Osteoblast (primary cell): ENCODE measurements around the gene RAB3GAP2. TPM values are rescaled to one million over a fixed set of nuclear protein-coding genes. Genes with fewer than 3 reads are reported as not detected.
"Not testable (repeated sequence)": the region's sequence is repeated elsewhere in the genome, so short reads cannot be mapped to it uniquely, and the experiment has no call there.

Experiments used
- DNase-seq: peaks from one replicate; pipeline ENCODE4 v3.0.0; 2011; ENCODE audit warnings: low spot score, mixed read lengths; ENCODE audit not compliant: insufficient read length; ENCODE audit errors: missing footprints
- H2AFZ ChIP-seq: 2 replicates; pipeline ENCODE4 v1.6.0; 2011; ENCODE audit warnings: mild to moderate bottlenecking, low read length
- H3K27ac ChIP-seq: 2 replicates; pipeline ENCODE4 v1.5.1; 2011; ENCODE audit warnings: mild to moderate bottlenecking, low read depth, low read length, moderate library complexity
- H3K27me3 ChIP-seq: 2 replicates; pipeline ENCODE4 v1.6.0; 2012; ENCODE audit warnings: mild to moderate bottlenecking, control low read depth, inconsistent platforms, low read length, moderate library complexity; ENCODE audit not compliant: insufficient read depth
- H3K36me3 ChIP-seq: 2 replicates; pipeline ENCODE4 v1.5.1; 2011; ENCODE audit warnings: mild to moderate bottlenecking, low read length, control low read depth, moderate library complexity; ENCODE audit not compliant: insufficient read depth
- H3K4me1 ChIP-seq: 2 replicates; pipeline ENCODE4 v1.5.1; 2011; ENCODE audit warnings: mild to moderate bottlenecking, low read length, control low read depth, moderate library complexity; ENCODE audit not compliant: insufficient read depth
- H3K4me2 ChIP-seq: 2 replicates; pipeline ENCODE4 v1.6.0; 2011; ENCODE audit warnings: mild to moderate bottlenecking, low read length; ENCODE audit not compliant: insufficient read depth
- H3K4me3 ChIP-seq: fragments of 200-600 bp; sonication (generic); 3 replicates; pipeline ENCODE4 v1.5.1; 2012; ENCODE audit warnings: mild to moderate bottlenecking, low read length, inconsistent platforms; ENCODE audit not compliant: insufficient read depth
- H3K79me2 ChIP-seq: 2 replicates; pipeline ENCODE4 v1.6.0; 2012; ENCODE audit warnings: mild to moderate bottlenecking, low read length, control low read depth, inconsistent platforms; ENCODE audit not compliant: insufficient read depth
- H3K9me3 ChIP-seq: 2 replicates; pipeline ENCODE4 v1.5.1; 2011; ENCODE audit warnings: low read depth, low read length, control low read depth
- H4K20me1 ChIP-seq: 2 replicates; pipeline ENCODE4 v1.6.0; 2012; ENCODE audit warnings: mild to moderate bottlenecking, low read length, control low read depth; ENCODE audit not compliant: insufficient read depth
- total RNA-seq: library from RNA; depleted of rRNA; stranded (reverse); fragments of >200 nt; gene quantifications from 2 replicates; pipeline ENCODE4 v1.2.3, GENCODE V29; 2012
- TF ChIP-seq, protein P1 (sequence below): IDR thresholded peaks from 2 replicates; pipeline ENCODE4 v1.5.1; 2011; ENCODE audit warnings: mild to moderate bottlenecking, low read depth, low read length, moderate library complexity; ENCODE audit errors: extremely low read depth

The RAB3GAP2 gene
- total RNA-seq, 1 donor: 44.2 TPM

- Histone ChIP-seq H2AFZ (no peak overlapping the region), H3K27me3 (no peaks in the 10 kb centered on the region), H3K9me3 (no peaks in the 10 kb centered on the region), H3K4me3 (no peak overlapping the region), H3K36me3 (peaks cover 45% of the 10 kb centered on the region), H4K20me1 (peaks cover 1% of the 10 kb centered on the region), H3K4me1 (no peaks in the 10 kb centered on the region), H3K27ac (no peak overlapping the region), H3K79me2 (no peaks in the 10 kb centered on the region), H3K4me2 (no peak overlapping the region)
- no peak for DNase-seq
- TF ChIP-seq, protein P1, sequence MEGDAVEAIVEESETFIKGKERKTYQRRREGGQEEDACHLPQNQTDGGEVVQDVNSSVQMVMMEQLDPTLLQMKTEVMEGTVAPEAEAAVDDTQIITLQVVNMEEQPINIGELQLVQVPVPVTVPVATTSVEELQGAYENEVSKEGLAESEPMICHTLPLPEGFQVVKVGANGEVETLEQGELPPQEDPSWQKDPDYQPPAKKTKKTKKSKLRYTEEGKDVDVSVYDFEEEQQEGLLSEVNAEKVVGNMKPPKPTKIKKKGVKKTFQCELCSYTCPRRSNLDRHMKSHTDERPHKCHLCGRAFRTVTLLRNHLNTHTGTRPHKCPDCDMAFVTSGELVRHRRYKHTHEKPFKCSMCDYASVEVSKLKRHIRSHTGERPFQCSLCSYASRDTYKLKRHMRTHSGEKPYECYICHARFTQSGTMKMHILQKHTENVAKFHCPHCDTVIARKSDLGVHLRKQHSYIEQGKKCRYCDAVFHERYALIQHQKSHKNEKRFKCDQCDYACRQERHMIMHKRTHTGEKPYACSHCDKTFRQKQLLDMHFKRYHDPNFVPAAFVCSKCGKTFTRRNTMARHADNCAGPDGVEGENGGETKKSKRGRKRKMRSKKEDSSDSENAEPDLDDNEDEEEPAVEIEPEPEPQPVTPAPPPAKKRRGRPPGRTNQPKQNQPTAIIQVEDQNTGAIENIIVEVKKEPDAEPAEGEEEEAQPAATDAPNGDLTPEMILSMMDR: no peak
These were observed 64.8 kb downstream of the RAB3GAP2 start for GRCh38 chr1:220207411-220207810.

- H3K36me3 ChIP-seq: peaks cover 49% of the 10 kb centered on the region
- H3K4me1 ChIP-seq, H3K27me3 ChIP-seq, H3K79me2 ChIP-seq, H2AFZ ChIP-seq, H4K20me1 ChIP-seq, H3K4me3 ChIP-seq, H3K4me2 ChIP-seq, DNase-seq, H3K9me3 ChIP-seq, H3K27ac ChIP-seq: not testable (repeated sequence)
These were observed 67.5 kb downstream of the RAB3GAP2 start for GRCh38 chr1:220204758-220205157.

GRCh38 chr1:220203816-220204215, 68.4 kb downstream of the RAB3GAP2 start:
- Histone ChIP-seq H3K79me2 (no peaks in the 10 kb centered on the region), H3K4me2 (no peak overlapping the region), H3K36me3 (peaks cover 54% of the 10 kb centered on the region), H3K4me1 (no peaks in the 10 kb centered on the region), H3K27ac (no peak overlapping the region), H2AFZ (no peak overlapping the region), H4K20me1 (no peaks in the 10 kb centered on the region), H3K4me3 (no peak overlapping the region), H3K27me3 (no peaks in the 10 kb centered on the region), H3K9me3 (no peaks in the 10 kb centered on the region)
- DNase-seq: no peak
- TF ChIP-seq, protein P1: no peak

DNA sequence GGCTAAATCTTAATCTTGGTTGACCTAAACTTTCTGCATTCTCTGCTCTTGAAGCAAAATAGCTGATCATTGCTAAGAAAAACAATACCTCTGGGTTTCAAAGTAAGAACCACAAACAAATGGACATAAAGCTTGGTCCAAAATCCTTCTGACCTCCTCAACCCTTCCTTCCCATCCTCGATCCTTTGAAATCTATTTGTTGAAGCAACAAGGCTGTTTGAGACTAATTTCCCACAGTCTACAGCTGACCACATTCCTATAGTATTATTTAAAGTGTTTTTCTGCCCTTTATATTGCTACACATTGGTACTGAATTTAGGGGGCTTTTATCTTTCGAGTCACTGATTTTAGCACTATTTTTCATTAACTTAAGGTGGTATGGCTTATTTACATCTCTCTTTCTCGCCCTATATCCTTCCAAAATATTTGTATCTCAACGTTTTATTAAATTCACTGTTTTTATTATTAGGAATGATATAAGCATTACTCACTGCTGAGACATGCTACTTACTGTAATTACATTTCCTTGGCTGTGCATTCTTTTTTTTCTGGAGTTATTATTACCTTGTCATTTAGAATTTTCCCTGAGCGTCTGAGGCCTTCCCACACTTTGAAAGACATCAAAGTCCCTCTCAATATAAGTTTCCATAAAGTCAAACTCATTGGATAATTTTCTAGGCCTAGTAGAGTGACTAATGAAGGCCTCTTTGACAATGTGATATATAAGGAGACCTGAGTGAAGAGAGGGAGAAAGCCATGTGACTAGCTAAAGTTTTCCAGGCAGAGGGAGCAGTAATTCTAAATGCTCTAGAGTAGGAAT, 73.9 kb downstream of the RAB3GAP2 start:
- TF ChIP-seq, protein P1: no peak
- H4K20me1 ChIP-seq: no peaks in the 10 kb centered on the region
- no peak overlapping the region for H3K4me3 ChIP-seq
- H3K4me1 ChIP-seq: no peaks in the 10 kb centered on the region
- no peaks in the 10 kb centered on the region for H3K9me3 ChIP-seq
- peaks cover 52% of the 10 kb centered on the region for H3K36me3 ChIP-seq
- no peaks in the 10 kb centered on the region for H3K27me3 ChIP-seq
- no peak overlapping the region for H2AFZ ChIP-seq
- H3K79me2 ChIP-seq: no peaks in the 10 kb centered on the region
- peak overlapping the region; percentile 31 for H3K27ac ChIP-seq
- H3K4me2 ChIP-seq: no peak overlapping the region
- no peak for DNase-seq
